ENCODE data around the gene ERBB2.

GRCh38 chr17:39695089-39695474 is 4.8 kb upstream of the ERBB2 start:
- TF ChIP-seq CTCF (conservative IDR thresholded peaks at IDR 0.05; ENCODE audit: low read length) (no peak), EZH2phosphoT487 (IDR thresholded peaks at IDR 0.05; ENCODE audit: borderline replicate concordance) (no peak)
